Keratinocyte (primary cell): Measurements from ENCODE around the gene HEXD. TPM values are rescaled to one million over a fixed set of nuclear protein-coding genes. Genes with fewer than 3 reads are reported as not detected.

Source experiments
- DNase-seq: peaks from one replicate; pipeline ENCODE4 v3.0.0-alpha.2; 2011; ENCODE audit warnings: low read depth, missing footprints, low spot score
- FAIRE-seq: peaks from 2 replicates; lab custom pipeline; 2011; peaks lifted over from hg19 to GRCh38; lab: Jason Lieb, UNC
- H2AFZ ChIP-seq: 2 replicates; pipeline ENCODE4 v1.6.0; 2012; ENCODE audit warnings: low read length, control low read depth, inconsistent platforms; ENCODE audit not compliant: control insufficient read depth
- H3K27ac ChIP-seq: 2 replicates; pipeline ENCODE4 v1.5.1; 2011; ENCODE audit warnings: low read length; ENCODE audit not compliant: control insufficient read depth, insufficient read depth
- H3K27me3 ChIP-seq: 3 replicates; pipeline ENCODE4 v1.6.0; 2011; ENCODE audit warnings: low read length; ENCODE audit not compliant: control insufficient read depth, insufficient read depth; ENCODE audit errors: extremely low read depth
- H3K36me3 ChIP-seq, 2 experiments: 2 replicates in 1 of 2; 3 replicates in 1 of 2; pipeline ENCODE4 v1.5.1; 2011; ENCODE audit warnings: low read length in 2 of 2, mild to moderate bottlenecking in 1 of 2; ENCODE audit not compliant: control insufficient read depth in 2 of 2, insufficient read depth in 2 of 2; ENCODE audit errors: extremely low read depth in 1 of 2
- H3K4me1 ChIP-seq: 3 replicates; pipeline ENCODE4 v1.5.1; 2011; ENCODE audit warnings: low read length; ENCODE audit not compliant: control insufficient read depth, insufficient read depth; ENCODE audit errors: extremely low read depth
- H3K4me2 ChIP-seq: 3 replicates; pipeline ENCODE4 v1.6.0; 2011; ENCODE audit warnings: low read depth, low read length; ENCODE audit not compliant: control insufficient read depth, insufficient read depth; ENCODE audit errors: extremely low read depth
- H3K4me3 ChIP-seq, 3 experiments: fragments of 200-600 bp in 1 of 3; sonication (generic) in 1 of 3; 2 replicates in 2 of 3; 3 replicates in 1 of 3; pipeline ENCODE4 v1.5.1; 2011 to 2016; ENCODE audit warnings: low read length in 3 of 3, mild to moderate bottlenecking in 3 of 3, control low read depth in 2 of 3, inconsistent platforms in 1 of 3, low read depth in 1 of 3, mixed read lengths in 1 of 3, mixed run types in 1 of 3, moderate library complexity in 1 of 3; ENCODE audit not compliant: control insufficient read depth in 2 of 3, insufficient read depth in 2 of 3; ENCODE audit errors: extremely low read depth in 1 of 3
- H3K79me2 ChIP-seq: 2 replicates; pipeline ENCODE4 v1.6.0; 2012; ENCODE audit warnings: low read length; ENCODE audit not compliant: control insufficient read depth, insufficient read depth
- H3K9ac ChIP-seq: 3 replicates; pipeline ENCODE4 v1.6.0; 2011; ENCODE audit warnings: low read length; ENCODE audit not compliant: control insufficient read depth, insufficient read depth; ENCODE audit errors: extremely low read depth
- H3K9me1 ChIP-seq: 3 replicates; pipeline ENCODE4 v1.6.0; 2011; ENCODE audit warnings: low read length; ENCODE audit not compliant: control insufficient read depth, insufficient read depth; ENCODE audit errors: extremely low read depth
- H3K9me3 ChIP-seq: 2 replicates; pipeline ENCODE4 v1.5.1; 2012; ENCODE audit warnings: low read depth, low read length; ENCODE audit not compliant: control insufficient read depth
- H4K20me1 ChIP-seq: 3 replicates; pipeline ENCODE4 v1.6.0; 2011; ENCODE audit warnings: low read length; ENCODE audit not compliant: control insufficient read depth, insufficient read depth; ENCODE audit errors: extremely low read depth
- CTCF ChIP-seq, 3 experiments: IDR thresholded peaks in 1 of 3; conservative IDR thresholded peaks in 1 of 3; optimal IDR thresholded peaks in 1 of 3; 2 replicates in 2 of 3; 3 replicates in 1 of 3; pipeline versions ENCODE3 to v1.5.1; 2011; ENCODE audit warnings: low read length in 3 of 3, mild to moderate bottlenecking in 3 of 3, moderate library complexity in 2 of 3, control low read depth in 1 of 3, inconsistent platforms in 1 of 3; ENCODE audit not compliant: insufficient read depth in 2 of 3; ENCODE audit errors: extremely low read depth in 1 of 3
- EZH2 ChIP-seq: IDR thresholded peaks from one replicate; pipeline ENCODE4 v1.6.1; 2012; ENCODE audit warnings: inconsistent platforms, mild to moderate bottlenecking, low read length, moderate library complexity
- dilution Hi-C: fragments of 300-500 bp; cut with MboI; formaldehyde crosslinking; loops from one replicate; pipeline ENCODE4 v1.7.0; 2020; ENCODE audit warnings: low sequenced_read_pairs; ENCODE audit not compliant: extremely low pct_ligation_motif_present
- polyA plus RNA-seq, 5 experiments: library from polyadenylated mRNA; depleted of rRNA in 3 of 5; stranded (reverse) in 3 of 5; stranded (forward) in 1 of 5; unstranded in 1 of 5; fragments of >200 nt; gene quantifications; 1 replicate in 1 of 5; 2 replicates in 3 of 5; 3 replicates in 1 of 5; pipeline versions ENCODE4 v1.2.1 to v1.2.3, GENCODE V29; 2011 to 2012; ENCODE audit warnings: missing spikeins in 2 of 5, low read depth in 1 of 5, low replicate concordance in 1 of 5

Gene HEXD
- polyA plus RNA-seq, 1 donor (not counting 4 experiments of a cell fraction or from before 2014, with no cell fraction given): 5.6 TPM

GRCh38 chr17:82390860-82391435, 27.2 kb upstream of the HEXD start:
- Histone ChIP-seq H3K4me3 (no peak overlapping the region), H3K79me2 (no peaks in the 10 kb centered on the region), H4K20me1 (no peaks in the 10 kb centered on the region), H3K9me1 (no peaks in the 10 kb centered on the region), H3K4me1 (no peaks in the 10 kb centered on the region), H3K27me3 (peaks cover 22% of the 10 kb centered on the region), H2AFZ (no peak overlapping the region), H3K9ac (no peak overlapping the region), H3K4me2 (no peak overlapping the region), H3K27ac (no peak overlapping the region), H3K9me3 (no peaks in the 10 kb centered on the region), H3K36me3 (peaks cover 0 to 3% of the 10 kb centered on the region in 2 experiments)
- dilution Hi-C loops: no loop called here
- DNase-seq: no peak
- FAIRE-seq: no peak
- TF ChIP-seq EZH2 (no peak), CTCF (optimal IDR thresholded peaks at IDR 0.05 in 1 of 3, IDR thresholded peaks at IDR 0.05 in 1 of 3, conservative IDR thresholded peaks at IDR 0.05 in 1 of 3; ENCODE audit: extremely low read depth in 1 of 3, insufficient read depth in 2 of 3, low read length in 3 of 3) (no peak)

DNA sequence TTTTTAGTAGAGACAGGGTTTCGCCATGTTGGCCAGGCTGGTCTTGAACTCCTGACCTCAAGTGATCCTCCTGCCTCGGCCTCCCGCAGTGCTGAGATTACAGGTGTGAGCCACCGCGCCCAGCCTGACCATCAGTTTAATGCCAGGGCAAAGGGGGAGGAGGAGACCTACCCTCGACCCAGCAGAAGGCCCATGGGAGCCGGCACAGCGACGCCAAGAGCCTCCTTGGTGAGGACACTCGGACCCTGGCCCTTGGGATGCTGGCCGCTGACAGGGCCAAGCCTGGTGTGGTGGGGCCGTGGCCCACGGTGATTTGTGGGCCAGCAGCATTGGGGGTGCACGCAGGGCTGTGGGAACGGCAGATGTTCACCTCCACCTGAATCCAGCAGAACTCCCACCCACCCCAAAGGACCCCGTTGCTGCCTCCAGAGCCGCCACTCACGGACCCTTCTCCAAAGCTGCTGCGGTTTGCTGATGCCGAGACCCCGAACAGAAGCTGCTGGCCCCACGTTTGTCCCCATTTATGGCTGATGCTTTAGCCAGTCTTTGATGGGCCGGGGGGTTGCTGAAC, 26.6 kb upstream of the HEXD start:
- Histone ChIP-seq H3K9ac (no peak overlapping the region), H4K20me1 (no peaks in the 10 kb centered on the region), H3K79me2 (no peaks in the 10 kb centered on the region), H3K9me3 (no peaks in the 10 kb centered on the region), H3K36me3 (peaks cover 0 to 3% of the 10 kb centered on the region in 2 experiments), H3K27me3 (peaks cover 16% of the 10 kb centered on the region), H3K4me3 (no peak overlapping the region), H3K4me2 (no peak overlapping the region), H3K4me1 (no peaks in the 10 kb centered on the region), H3K27ac (no peak overlapping the region), H2AFZ (no peak overlapping the region), H3K9me1 (no peaks in the 10 kb centered on the region)
- FAIRE-seq (no peak), DNase-seq (no peak)
- TF ChIP-seq CTCF (optimal IDR thresholded peaks at IDR 0.05 in 1 of 3, IDR thresholded peaks at IDR 0.05 in 1 of 3, conservative IDR thresholded peaks at IDR 0.05 in 1 of 3; ENCODE audit: extremely low read depth in 1 of 3, insufficient read depth in 2 of 3, low read length in 3 of 3): no peak
- no peak for TF ChIP-seq EZH2
- dilution Hi-C loops: no loop called here
